Colonic mucosa (tissue), 4 donors: ENCODE results near the gene FBN1. TPM values are rescaled to one million over a fixed set of nuclear protein-coding genes. Genes with fewer than 3 reads are reported as not detected.

Experiments
- DNase-seq: peaks from one replicate; pipeline ENCODE4 v3.0.0-alpha.2; 2020
- H3K27ac ChIP-seq: fragments of 200-600 bp; one replicate; pipeline ENCODE4 v1.8.0; 2021
- H3K27me3 ChIP-seq: fragments of 200-600 bp; one replicate; pipeline ENCODE4 v1.8.0; 2021
- H3K36me3 ChIP-seq: fragments of 200-600 bp; one replicate; pipeline ENCODE4 v1.8.0; 2021
- H3K4me1 ChIP-seq: fragments of 200-600 bp; one replicate; pipeline ENCODE4 v1.8.0; 2021; ENCODE audit warnings: mild to moderate bottlenecking
- H3K4me3 ChIP-seq: fragments of 200-600 bp; one replicate; pipeline ENCODE4 v1.8.0; 2021
- H3K9ac ChIP-seq, 2 donors: one replicate each; pipeline ENCODE4 v1.7.0; 2013; ENCODE audit warnings: control low read depth in 2 of 2, low read depth in 2 of 2, low read length in 2 of 2
- H3K9me3 ChIP-seq: fragments of 200-600 bp; one replicate; pipeline ENCODE4 v1.8.0; 2021
- CTCF ChIP-seq: fragments of 200-600 bp; IDR thresholded peaks from one replicate; pipeline ENCODE4 v1.8.0; 2022; ENCODE audit warnings: antibody characterized with exemption, mild to moderate bottlenecking
- intact Hi-C: fragments of 100-400 bp; cut with DNase I; formaldehyde crosslinking; loops from one replicate; pipeline ENCODE4 v1.14.1; 2022
- total RNA-seq, 2 donors: library from RNA; stranded (reverse); fragmentation: NEBNext Ultra II Directional in 1 of 2; extraction: Animal tissue kit (Norgen Biotek cat#: 25700) in 1 of 2; gene quantifications; one replicate each; pipeline ENCODE4 v1.2.1, GENCODE V29; 2021
- donor health status: healthy.
- donor health status: DM: no; HTN: no; CAD: no.
- donor health status: DM: no; HTN: no; CAD: no.

Gene FBN1
- total RNA-seq, 2 donors from 2014 or later = 6.6 to 19.5 TPM

GRCh38 chr15:48625126-48625525, 20.4 kb downstream of the FBN1 start:
- Histone ChIP-seq H3K27me3 (no peaks in the 10 kb centered on the region), H3K4me1 (no peaks in the 10 kb centered on the region), H3K9ac (no peak overlapping the region), H3K27ac (no peak overlapping the region), H3K4me3 (no peak overlapping the region), H3K9me3 (no peaks in the 10 kb centered on the region), H3K36me3 (no peaks in the 10 kb centered on the region)
- no peak for TF ChIP-seq CTCF
- DNase-seq = no peak
- intact Hi-C loops = no loop called here

GRCh38 chr15:48624700-48625099, 20.8 kb downstream of the FBN1 start:
- Histone ChIP-seq H3K27ac (no peak overlapping the region), H3K36me3 (no peaks in the 10 kb centered on the region), H3K4me1 (no peaks in the 10 kb centered on the region), H3K4me3 (no peak overlapping the region), H3K9ac (no peak overlapping the region), H3K27me3 (no peaks in the 10 kb centered on the region), H3K9me3 (no peaks in the 10 kb centered on the region)
- DNase-seq = no peak
- intact Hi-C loops = no loop called here
- TF ChIP-seq CTCF = no peak

- intact Hi-C loops = no loop called here
- Histone ChIP-seq H3K27ac (no peak overlapping the region), H3K9me3 (no peaks in the 10 kb centered on the region), H3K4me1 (no peaks in the 10 kb centered on the region), H3K27me3 (no peaks in the 10 kb centered on the region), H3K36me3 (no peaks in the 10 kb centered on the region), H3K4me3 (no peak overlapping the region), H3K9ac (no peak overlapping the region)
- no peak for DNase-seq
- TF ChIP-seq CTCF = no peak
Observed at GRCh38 chr15:48623456-48623855, 22.1 kb downstream of the FBN1 start.

- no peak for DNase-seq
- no peak overlapping the region for H3K27ac ChIP-seq
- no peak overlapping the region for H3K4me3 ChIP-seq
Observed at GRCh38 chr15:48622237-48622636, 23.3 kb downstream of the FBN1 start.

GRCh38 chr15:48619446-48619845, 26.1 kb downstream of the FBN1 start:
- no peak for TF ChIP-seq CTCF
- H3K4me3 ChIP-seq = no peak overlapping the region
- no peak overlapping the region for H3K9ac ChIP-seq
- no peaks in the 10 kb centered on the region for H3K36me3 ChIP-seq
- no peaks in the 10 kb centered on the region for H3K4me1 ChIP-seq
- no peaks in the 10 kb centered on the region for H3K27me3 ChIP-seq
- DNase-seq = no peak
- no peak overlapping the region for H3K27ac ChIP-seq
- intact Hi-C loops = no loop called here
- no peaks in the 10 kb centered on the region for H3K9me3 ChIP-seq

More at GRCh38 chr15:48622237-48622636, 23.3 kb downstream of the FBN1 start:
- Histone ChIP-seq H3K36me3 (no peaks in the 10 kb centered on the region), H3K4me1 (no peaks in the 10 kb centered on the region), H3K9ac (no peak overlapping the region), H3K27me3 (no peaks in the 10 kb centered on the region), H3K9me3 (no peaks in the 10 kb centered on the region)
- intact Hi-C loops = no loop called here
- no peak for TF ChIP-seq CTCF

GRCh38 chr15:48617619-48618018, 27.9 kb downstream of the FBN1 start:
- peak; percentile 28 for DNase-seq
- intact Hi-C loops = no loop called here
- TF ChIP-seq CTCF = no peak
- Histone ChIP-seq H3K9ac (no peak overlapping the region), H3K9me3 (no peaks in the 10 kb centered on the region), H3K27ac (no peak overlapping the region), H3K4me1 (no peaks in the 10 kb centered on the region), H3K27me3 (no peaks in the 10 kb centered on the region), H3K36me3 (no peaks in the 10 kb centered on the region), H3K4me3 (no peak overlapping the region)
